K562 (cell line): Measurements from ENCODE around the gene SAMM50. TPM values are rescaled to one million over a fixed set of nuclear protein-coding genes. Genes with fewer than 3 reads are reported as not detected.

Experiments used
- ATAC-seq: fragments of 200-7000 bp; cut with Tn5 transposase; 3 replicates; pipeline ENCODE4 v1.9.1; 2020; ENCODE audit warnings: moderate library complexity
- BruUV-seq: library from RNA; stranded (reverse); fragments of 400-500 nt; replicated peaks from 2 replicates; lab custom pipeline; 2021; lab: Mats Ljungman, UMichigan
- CTCF ChIA-PET: fragments of 300-600 bp; formaldehyde crosslinking; extraction: SDS; loops from one replicate; lab custom pipeline; 2021; ENCODE audit warnings: low intra/inter-chr PET ratio; lab: Yijun Ruan, JAX
- POLR2A ChIA-PET: fragments of 300-600, 350-650 bp; sonication (Branson Sonifier 250); formaldehyde crosslinking; extraction: SDS; loops from one replicate; lab custom pipeline; 2021; ENCODE audit warnings: antibody characterized with exemption, inconsistent platforms; lab: Yijun Ruan, JAX
- DNase-seq, 4 experiments: peaks; one replicate each; pipeline versions ENCODE4 v3.0.0 to v3.0.0-alpha.2; 2011 to 2018; ENCODE audit warnings: low spot score in 3 of 4, mixed read lengths in 3 of 4; ENCODE audit errors: extremely low read depth in 1 of 4
- FAIRE-seq: peaks from 2 replicates; lab custom pipeline; 2011; peaks lifted over from hg19 to GRCh38; lab: Jason Lieb, UNC
- H2AFZ ChIP-seq: 2 replicates; pipeline ENCODE4 v1.6.0; 2011; ENCODE audit warnings: low read depth, low read length, control low read depth, inconsistent platforms
- H3K27ac ChIP-seq: fragments of 200-600 bp; 3 replicates; pipeline ENCODE4 v1.8.0; 2011; ENCODE audit warnings: low read depth, mild to moderate bottlenecking, control low read depth, inconsistent platforms, low read length, moderate library complexity, mixed read lengths; ENCODE audit errors: extremely low read depth
- H3K27me3 ChIP-seq, 2 experiments: fragments of 300-600 bp in 1 of 2; 2 replicates in 1 of 2; 3 replicates in 1 of 2; pipeline versions ENCODE4 v1.6.0 to v1.8.0; 2011; ENCODE audit warnings: inconsistent platforms in 2 of 2, low read length in 2 of 2, mild to moderate bottlenecking in 1 of 2, mixed read lengths in 1 of 2, moderate library complexity in 1 of 2; ENCODE audit not compliant: control insufficient read depth in 2 of 2, insufficient read depth in 2 of 2
- H3K36me3 ChIP-seq: fragments of 300-600 bp; 3 replicates; pipeline ENCODE4 v1.8.0; 2011; ENCODE audit warnings: mild to moderate bottlenecking, low read length, inconsistent platforms; ENCODE audit not compliant: control insufficient read depth, insufficient read depth
- H3K4me1 ChIP-seq, 2 experiments: fragments of 200-600 bp in 1 of 2; replicated peaks in 1 of 2; 2 replicates in 1 of 2; 3 replicates in 1 of 2; pipeline versions ENCODE4 v1.5.1 to v1.8.0; 2011; ENCODE audit warnings: inconsistent platforms in 2 of 2, low read length in 2 of 2, mild to moderate bottlenecking in 1 of 2, mixed read lengths in 1 of 2, moderate library complexity in 1 of 2; ENCODE audit not compliant: control insufficient read depth in 2 of 2, insufficient read depth in 2 of 2
- H3K4me2 ChIP-seq: 2 replicates; pipeline ENCODE4 v1.6.1; 2011; ENCODE audit warnings: low read length, control low read depth, inconsistent platforms, mixed read lengths; ENCODE audit not compliant: insufficient read depth
- H3K4me3 ChIP-seq: fragments of 200-600 bp; sonication (generic), shearing (Covaris generic); 2 replicates; pipeline ENCODE4 v1.5.1; 2016; ENCODE audit warnings: control low read depth, inconsistent platforms
- H3K79me2 ChIP-seq: fragments of 200-600 bp; 3 replicates; pipeline ENCODE4 v1.8.0; 2011; ENCODE audit warnings: low read length, inconsistent platforms; ENCODE audit not compliant: control insufficient read depth, insufficient read depth
- H3K9ac ChIP-seq, 2 experiments: 2 replicates each; pipeline versions ENCODE4 v1.6.0 to v1.6.1; 2011; ENCODE audit warnings: low read depth in 2 of 2, low read length in 2 of 2, control low read depth in 1 of 2, inconsistent platforms in 1 of 2, mild to moderate bottlenecking in 1 of 2, mixed read lengths in 1 of 2; ENCODE audit not compliant: insufficient read depth in 1 of 2
- H3K9me1 ChIP-seq: one replicate; pipeline ENCODE4 v1.6.0; 2011; ENCODE audit warnings: inconsistent platforms, mild to moderate bottlenecking, low read length, moderate library complexity; ENCODE audit not compliant: control insufficient read depth, insufficient read depth
- H3K9me3 ChIP-seq: replicated peaks from 2 replicates; pipeline ENCODE4 v1.5.1; 2011; ENCODE audit warnings: low read depth, low read length, inconsistent platforms; ENCODE audit not compliant: control insufficient read depth, insufficient read depth
- H4K20me1 ChIP-seq: replicated peaks from 2 replicates; pipeline ENCODE4 v1.6.1; 2011; ENCODE audit warnings: low read length, inconsistent platforms, mixed read lengths; ENCODE audit not compliant: control insufficient read depth, insufficient read depth
- ARHGAP35 ChIP-seq: fragments of 450-650 bp; IDR thresholded peaks from 2 replicates; pipeline ENCODE4 v1.6.1; 2018; ENCODE audit not compliant: partially characterized antibody
- CHD2 ChIP-seq: IDR thresholded peaks from 2 replicates; pipeline ENCODE4 v1.6.1; 2011; ENCODE audit warnings: low read depth, low read length
- FOXA3 ChIP-seq, 2 experiments: fragments of 450-650 bp in 1 of 2; sonication (generic) in 1 of 2; formaldehyde crosslinking; IDR thresholded peaks in 1 of 2; conservative IDR thresholded peaks in 1 of 2; 2 replicates each; pipeline versions ENCODE4 v1.4.0 to v1.8.0; 2020 to 2022; ENCODE audit warnings: mild to moderate bottlenecking in 2 of 2, missing genetic modification reagents in 1 of 2
- GTF2E2 ChIP-seq: fragments of 200-800 bp; sonication (Bioruptor generic); IDR thresholded peaks from 2 replicates; pipeline ENCODE4 v1.6.1; 2016; ENCODE audit warnings: missing genetic modification characterization, missing compliant biosample characterization
- PKNOX1 ChIP-seq: fragments of 450-650 bp; IDR thresholded peaks from 2 replicates; pipeline ENCODE4 v1.6.1; 2016
- ZNF766 ChIP-seq: fragments of 200-800 bp; sonication (Bioruptor generic); conservative IDR thresholded peaks from 2 replicates; pipeline ENCODE4 v1.6.1; 2016; ENCODE audit warnings: missing genetic modification characterization, missing compliant biosample characterization
- WGBS: fragments of 100-300 bp; shearing (Covaris generic); methylation state at CpG from one replicate; pipeline ENCODE4 v1.1.6; 2016; ENCODE audit warnings: low coverage, mixed read lengths; ENCODE audit not compliant: insufficient coverage; ENCODE audit errors: missing lambda C conversion rate; 5-methylcytosine and 5-hydroxymethylcytosine counted together
- in situ Hi-C: fragments of 300-500 bp; cut with MboI; formaldehyde crosslinking; loops from 4 replicates; pipeline ENCODE4 v1.15.0; 2018; ENCODE audit warnings: inconsistent platforms, mixed read lengths
- intact Hi-C: fragments of 100-400 bp; cut with micrococcal nuclease; formaldehyde crosslinking; loops from 2 replicates; pipeline ENCODE4 v1.14.2; 2022
- polyA plus RNA-seq, 8 experiments: library from polyadenylated mRNA; depleted of rRNA in 4 of 8; stranded (reverse) in 5 of 8; unstranded in 3 of 8; fragments of >200 nt; fragmentation: Nextera tagmentation in 2 of 8; fragmentation: Illumina TruSeq in 1 of 8; extraction: Ambion mirVana in 2 of 8; extraction: Trizol in 1 of 8; gene quantifications; 2 replicates each; pipeline versions ENCODE4 v1.2.1 to v1.2.3, GENCODE V29; 2011 to 2014; ENCODE audit warnings: inconsistent platforms in 1 of 8, missing spikeins in 1 of 8
- total RNA-seq, 7 experiments: library from RNA; depleted of rRNA in 6 of 7; stranded (reverse); fragments of >200 nt in 6 of 7; fragmentation: Illumina TruSeq in 2 of 7; extraction: Trizol in 2 of 7; gene quantifications; 2 replicates each; pipeline versions ENCODE4 v1.2.1 to v1.2.3, GENCODE V29; 2011 to 2021; ENCODE audit warnings: low replicate concordance in 1 of 7

SAMM50 gene
- total and polyA plus RNA-seq, 9 of the 15 experiments (the other 6 are each of a cell fraction or from before 2014, with no cell fraction given) = 14.6 to 49.3 (median 38.1) TPM

GRCh38 chr22:43924877-43925276 lies 30.4 kb upstream of the SAMM50 start (continued):
- TF ChIP-seq ARHGAP35 = no peak
- TF ChIP-seq ZNF766 (CRISPR knock-in tag) = no peak
- TF ChIP-seq GTF2E2 (tag) = no peak
- no peak for TF ChIP-seq CHD2

DNA sequence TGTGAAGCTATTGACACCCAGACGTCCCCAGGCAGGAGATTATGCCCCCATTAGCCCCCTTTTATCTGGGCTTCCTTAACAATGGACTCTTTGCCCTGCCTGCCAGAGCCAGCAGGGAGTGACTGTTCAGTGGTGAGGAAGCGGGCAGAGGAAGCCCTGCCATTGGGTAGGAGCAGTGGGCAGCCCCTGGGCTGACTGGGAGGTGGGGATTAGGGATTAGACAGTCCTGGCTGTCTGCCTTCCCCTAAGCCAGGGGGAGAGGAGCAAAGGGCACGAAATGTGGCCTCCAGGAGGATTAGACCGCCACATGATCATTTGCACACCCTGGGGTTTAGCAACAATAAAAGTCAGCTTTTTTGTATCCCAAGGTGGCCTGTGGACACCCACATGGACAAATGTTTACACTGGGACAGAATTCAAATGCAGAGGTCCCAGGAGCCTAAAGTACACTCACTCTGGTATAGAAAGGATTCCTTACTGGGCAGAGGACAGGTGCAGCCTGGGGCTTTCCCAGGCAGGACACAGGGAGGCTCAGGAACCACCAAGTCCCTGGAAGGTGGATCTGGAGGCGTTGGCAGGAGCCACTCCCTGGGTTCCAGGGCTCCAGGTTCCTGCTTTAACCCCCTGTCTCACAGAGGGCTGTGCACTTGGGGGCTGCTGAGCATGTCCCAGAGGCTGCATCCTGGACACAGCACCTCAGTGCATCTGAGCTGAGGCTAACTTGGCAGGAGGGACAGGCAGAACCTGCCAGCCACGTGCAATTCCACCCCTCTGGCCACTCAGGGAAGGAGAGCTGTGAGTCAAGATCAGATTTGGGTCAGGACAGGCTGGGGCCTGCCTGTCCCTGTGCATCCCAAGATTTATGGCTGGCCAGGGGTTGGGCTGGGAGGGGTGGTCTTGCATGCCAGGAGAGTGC lies 29.6 kb upstream of the SAMM50 start:
- no peak for DNase-seq
- POLR2A ChIA-PET = no interaction called here
- Histone ChIP-seq H2AFZ (no peak overlapping the region), H3K4me1 (peaks cover 2 to 9% of the 10 kb centered on the region in 2 experiments; a peak in 3 of 5 replicates), H3K27me3 (peaks cover 10 to 23% of the 10 kb centered on the region in 2 experiments; a peak in 4 of 5 replicates), H3K36me3 (no peaks in the 10 kb centered on the region), H4K20me1 (no peaks in the 10 kb centered on the region), H3K79me2 (no peaks in the 10 kb centered on the region), H3K9ac (no peak overlapping the region), H3K9me1 (no peaks in the 10 kb centered on the region), H3K4me2 (no peak overlapping the region), H3K27ac (no peak overlapping the region), H3K4me3 (no peak overlapping the region), H3K9me3 (no peaks in the 10 kb centered on the region)
- 9% methylated on average over 4 of the region's 6 CpGs for WGBS
- FAIRE-seq = no peak
- peak; percentile 18; the same call in 1 of the 2 replicates for TF ChIP-seq PKNOX1
- TF ChIP-seq FOXA3 (CRISPR knock-in tag; conservative IDR thresholded peaks at IDR 0.05 in 1 of 2, IDR thresholded peaks at IDR 0.05 in 1 of 2) = no peak
- intact Hi-C loops = no loop called here
- no TSS peak for BruUV-seq
- no peak for ATAC-seq
- CTCF ChIA-PET = no interaction called here
- in situ Hi-C loops = no loop called here
